Cardiac fibroblast (primary cell): ENCODE results near the gene SCFD2.

Experiments
- DNase-seq, 2 donors: peaks; one replicate each; pipeline versions ENCODE4 v3.0.0 to v3.0.0-alpha.2; 2010; ENCODE audit warnings: low read depth in 2 of 2
- H3K4me3 ChIP-seq, 2 donors: replicated peaks in 1 of 2; 1 replicate in 1 of 2; 2 replicates in 1 of 2; pipeline ENCODE4 v1.5.1; 2011; ENCODE audit warnings: low read depth in 2 of 2, low read length in 2 of 2, mild to moderate bottlenecking in 2 of 2, moderate library complexity in 1 of 2
- TF ChIP-seq, protein P1 (sequence below): IDR thresholded peaks from one replicate; pipeline ENCODE4 v1.5.1; 2011; ENCODE audit warnings: low read depth, mild to moderate bottlenecking, low read length, inconsistent platforms

SCFD2 gene

DNA sequence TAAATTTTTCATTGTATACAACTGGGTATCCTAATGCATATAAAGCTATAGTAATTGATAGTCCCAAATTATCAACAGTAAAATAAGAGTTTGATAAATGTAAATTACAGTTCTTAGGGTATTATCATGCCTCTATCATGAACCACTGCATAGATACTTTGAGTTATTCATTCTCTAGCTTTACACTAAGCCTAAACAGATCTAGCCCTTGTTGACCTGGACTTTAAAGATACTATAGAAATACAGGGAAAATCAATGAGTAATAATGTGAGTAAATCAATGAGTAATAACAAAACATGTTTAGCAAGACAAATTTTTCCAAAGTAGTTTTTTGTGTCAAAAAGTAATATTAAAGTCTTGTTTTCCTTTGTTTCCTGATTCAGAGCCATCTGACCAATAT, 228.4 kb downstream of the SCFD2 start:
- H3K4me3 ChIP-seq = no peak overlapping the region
- DNase-seq = no peak
- TF ChIP-seq, protein P1, sequence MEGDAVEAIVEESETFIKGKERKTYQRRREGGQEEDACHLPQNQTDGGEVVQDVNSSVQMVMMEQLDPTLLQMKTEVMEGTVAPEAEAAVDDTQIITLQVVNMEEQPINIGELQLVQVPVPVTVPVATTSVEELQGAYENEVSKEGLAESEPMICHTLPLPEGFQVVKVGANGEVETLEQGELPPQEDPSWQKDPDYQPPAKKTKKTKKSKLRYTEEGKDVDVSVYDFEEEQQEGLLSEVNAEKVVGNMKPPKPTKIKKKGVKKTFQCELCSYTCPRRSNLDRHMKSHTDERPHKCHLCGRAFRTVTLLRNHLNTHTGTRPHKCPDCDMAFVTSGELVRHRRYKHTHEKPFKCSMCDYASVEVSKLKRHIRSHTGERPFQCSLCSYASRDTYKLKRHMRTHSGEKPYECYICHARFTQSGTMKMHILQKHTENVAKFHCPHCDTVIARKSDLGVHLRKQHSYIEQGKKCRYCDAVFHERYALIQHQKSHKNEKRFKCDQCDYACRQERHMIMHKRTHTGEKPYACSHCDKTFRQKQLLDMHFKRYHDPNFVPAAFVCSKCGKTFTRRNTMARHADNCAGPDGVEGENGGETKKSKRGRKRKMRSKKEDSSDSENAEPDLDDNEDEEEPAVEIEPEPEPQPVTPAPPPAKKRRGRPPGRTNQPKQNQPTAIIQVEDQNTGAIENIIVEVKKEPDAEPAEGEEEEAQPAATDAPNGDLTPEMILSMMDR = no peak

- DNase-seq = no peak
- TF ChIP-seq, protein P1 = no peak
- no peak overlapping the region for H3K4me3 ChIP-seq
Measured at GRCh38 chr4:53136954-53137353, 228.9 kb downstream of the SCFD2 start.

GRCh38 chr4:53132132-53132891, 233.5 kb downstream of the SCFD2 start:
- H3K4me3 ChIP-seq = no peak overlapping the region
- TF ChIP-seq, protein P1 = no peak
- DNase-seq = peak; percentile 67 to 76

GRCh38 chr4:53131562-53131925, 234.3 kb downstream of the SCFD2 start:
- H3K4me3 ChIP-seq = no peak overlapping the region
- DNase-seq = peak in 1 of 2 donors; percentile 3
- TF ChIP-seq, protein P1 = no peak

DNA sequence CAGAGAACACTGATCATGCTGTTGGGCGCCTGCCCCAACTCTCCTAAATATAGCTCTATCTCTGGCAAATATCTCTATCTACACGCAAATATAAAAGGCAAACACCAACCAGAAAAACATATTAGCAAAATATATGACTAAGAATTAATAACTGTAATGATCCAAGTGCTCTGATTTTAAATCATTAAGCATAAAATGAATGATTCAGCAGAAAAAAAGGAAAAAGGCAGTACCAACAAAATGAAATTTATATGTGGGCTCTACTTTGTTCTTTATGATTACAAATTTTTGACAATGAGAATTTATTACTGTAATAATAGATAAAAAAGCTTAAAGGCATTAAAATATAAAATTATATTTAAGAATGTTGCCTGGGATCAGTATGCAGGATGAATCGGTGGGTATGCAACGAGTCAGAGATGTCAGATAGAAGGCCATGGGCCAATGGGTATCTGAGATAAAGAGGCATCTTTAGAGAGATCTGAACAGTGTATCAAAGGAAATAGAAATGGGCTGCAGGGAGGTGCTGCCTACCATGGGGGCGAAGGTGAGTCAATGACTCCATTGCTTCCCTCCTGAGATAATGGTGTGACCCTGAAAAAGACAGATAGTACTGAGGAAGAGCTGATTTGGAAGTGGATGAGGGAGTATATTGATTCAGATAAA, 234.8 kb downstream of the SCFD2 start:
- TF ChIP-seq, protein P1 = no peak
- DNase-seq = no peak
- H3K4me3 ChIP-seq = no peak overlapping the region

DNA sequence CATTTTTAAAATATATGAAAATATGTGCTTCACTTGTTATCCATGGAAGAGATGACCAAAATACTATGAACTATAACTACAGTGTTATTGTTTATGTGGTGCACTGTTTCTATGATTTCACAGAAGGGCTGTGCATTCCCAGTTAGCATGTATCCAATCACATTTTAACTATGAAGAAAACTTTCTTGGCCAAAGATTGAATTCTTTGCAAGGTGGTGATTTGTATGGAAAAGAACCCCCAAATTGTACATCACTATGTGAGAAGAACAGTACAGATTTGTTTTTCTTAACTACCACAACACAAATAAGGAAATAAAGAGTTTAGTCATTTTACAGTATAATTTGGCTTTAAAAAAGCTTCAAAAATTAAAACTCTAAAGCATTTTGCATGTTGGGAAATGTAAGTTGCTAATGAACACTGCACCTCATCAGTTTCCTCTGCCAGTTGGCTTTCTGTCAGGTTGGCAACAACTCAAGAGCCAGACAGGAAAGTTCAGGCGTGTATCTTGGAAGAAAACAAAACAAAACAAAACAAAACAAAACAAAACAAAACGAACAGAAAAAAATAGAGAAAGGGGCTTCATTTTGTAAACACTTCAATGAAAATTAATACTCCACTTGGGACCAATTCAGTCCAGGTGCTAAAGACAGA, 237.0 kb downstream of the SCFD2 start:
- peak; percentile 43 to 86 for DNase-seq
- TF ChIP-seq, protein P1 = no peak
- no peak overlapping the region for H3K4me3 ChIP-seq
